Thyroid gland (tissue), 4 donors: ENCODE data around the gene QSOX2.

Experiments
- POLR2A ChIP-seq, 2 donors: fragments of 450-650 bp; IDR thresholded peaks; one replicate each; pipeline ENCODE4 v1.6.1; 2017; ENCODE audit warnings: antibody characterized with exemption in 2 of 2, mild to moderate bottlenecking in 2 of 2, moderate library complexity in 1 of 2
- TF ChIP-seq, protein P1 (sequence below), 6 experiments: fragments of 200-600 bp in 3 of 6; fragments of 450-650 bp in 3 of 6; sonication (generic) in 3 of 6; IDR thresholded peaks; one replicate each; pipeline ENCODE4 v1.5.1; 2016 to 2019; ENCODE audit warnings: antibody characterized with exemption in 6 of 6, mild to moderate bottlenecking in 2 of 6, inconsistent platforms in 1 of 6, moderate library complexity in 1 of 6

- TF ChIP-seq, protein P1, sequence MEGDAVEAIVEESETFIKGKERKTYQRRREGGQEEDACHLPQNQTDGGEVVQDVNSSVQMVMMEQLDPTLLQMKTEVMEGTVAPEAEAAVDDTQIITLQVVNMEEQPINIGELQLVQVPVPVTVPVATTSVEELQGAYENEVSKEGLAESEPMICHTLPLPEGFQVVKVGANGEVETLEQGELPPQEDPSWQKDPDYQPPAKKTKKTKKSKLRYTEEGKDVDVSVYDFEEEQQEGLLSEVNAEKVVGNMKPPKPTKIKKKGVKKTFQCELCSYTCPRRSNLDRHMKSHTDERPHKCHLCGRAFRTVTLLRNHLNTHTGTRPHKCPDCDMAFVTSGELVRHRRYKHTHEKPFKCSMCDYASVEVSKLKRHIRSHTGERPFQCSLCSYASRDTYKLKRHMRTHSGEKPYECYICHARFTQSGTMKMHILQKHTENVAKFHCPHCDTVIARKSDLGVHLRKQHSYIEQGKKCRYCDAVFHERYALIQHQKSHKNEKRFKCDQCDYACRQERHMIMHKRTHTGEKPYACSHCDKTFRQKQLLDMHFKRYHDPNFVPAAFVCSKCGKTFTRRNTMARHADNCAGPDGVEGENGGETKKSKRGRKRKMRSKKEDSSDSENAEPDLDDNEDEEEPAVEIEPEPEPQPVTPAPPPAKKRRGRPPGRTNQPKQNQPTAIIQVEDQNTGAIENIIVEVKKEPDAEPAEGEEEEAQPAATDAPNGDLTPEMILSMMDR (IDR thresholded peaks at IDR 0.05), result no peak
- no peak for TF ChIP-seq POLR2A (IDR thresholded peaks at IDR 0.05)
Measured at GRCh38 chr9:136211006-136211405, 34.6 kb downstream of the QSOX2 start.
